OCI-LY3 (cell line): ENCODE data around the gene SLC12A5.
A peak's percentile ranks its signal among the peaks of the same experiment; 100 is the strongest.

Experiments
- H2AFZ ChIP-seq: fragments of 200-600, 300-600 bp; shearing (Covaris generic); 2 replicates; pipeline ENCODE4 v1.6.0; 2014; ENCODE audit warnings: antibody characterized with exemption, low read depth, low read length
- H3K27ac ChIP-seq: fragments of 200-600, 300-600 bp; sonication (generic); 2 replicates; pipeline ENCODE4 v1.5.1; 2014; ENCODE audit warnings: mild to moderate bottlenecking, low read length, moderate library complexity, mixed read lengths
- H3K27me3 ChIP-seq: fragments of 200-600, 300-600 bp; sonication (generic); 2 replicates; pipeline ENCODE4 v1.6.1; 2014; ENCODE audit warnings: low read depth, low read length, mixed read lengths
- H3K36me3 ChIP-seq: fragments of 200-600, 300-600 bp; sonication (generic); replicated peaks from 2 replicates; pipeline ENCODE3; 2014; ENCODE audit warnings: low read depth, low read length, mixed read lengths
- H3K4me1 ChIP-seq: fragments of 300-600, 200-600 bp; sonication (generic); 2 replicates; pipeline ENCODE4 v1.6.1; 2014; ENCODE audit warnings: low read length, mixed read lengths
- H3K4me2 ChIP-seq: fragments of 200-600, 300-600 bp; sonication (generic); 2 replicates; pipeline ENCODE4 v1.6.1; 2014; ENCODE audit warnings: low read length, mixed read lengths
- H3K4me3 ChIP-seq: fragments of 300-600, 200-600 bp; sonication (generic); 2 replicates; pipeline ENCODE4 v1.5.1; 2014; ENCODE audit warnings: antibody characterized with exemption, mild to moderate bottlenecking, low read length, moderate library complexity
- H3K79me2 ChIP-seq: fragments of 300-600, 200-600 bp; shearing (Covaris generic); 2 replicates; pipeline ENCODE4 v1.6.1; 2014; ENCODE audit warnings: mild to moderate bottlenecking, low read length, mixed read lengths
- H3K9ac ChIP-seq: fragments of 300-600, 200-600 bp; shearing (Covaris generic); 2 replicates; pipeline ENCODE4 v1.6.0; 2014; ENCODE audit warnings: mild to moderate bottlenecking, low read length, moderate library complexity
- H3K9me3 ChIP-seq: fragments of 200-600, 300-600 bp; shearing (Covaris generic); 2 replicates; pipeline ENCODE4 v1.6.1; 2014; ENCODE audit warnings: low read length, mixed read lengths; ENCODE audit not compliant: insufficient read depth
- H4K20me1 ChIP-seq: fragments of 200-600, 300-600 bp; sonication (generic); 2 replicates; pipeline ENCODE4 v1.6.1; 2016; ENCODE audit warnings: low read length, mixed read lengths; ENCODE audit not compliant: insufficient read depth
- CTCF ChIP-seq: fragments of 200-600, 300-600 bp; sonication (generic); IDR thresholded peaks from 2 replicates; pipeline ENCODE4 v1.5.1; 2014; ENCODE audit warnings: antibody characterized with exemption, low read length, low read depth
- EZH2phosphoT487 ChIP-seq: fragments of 200-600 bp; shearing (Covaris generic); IDR thresholded peaks from 2 replicates; pipeline ENCODE4 v1.6.1; 2018; ENCODE audit warnings: antibody characterized with exemption, mixed run types, low read depth

The SLC12A5 gene

GRCh38 chr20:46108976-46109375, 80.0 kb downstream of the SLC12A5 start:
- Histone ChIP-seq H2AFZ (no peak overlapping the region), H3K9ac (peak overlapping the region; percentile 79), H3K27ac (peak overlapping the region; percentile 90), H3K4me3 (peak overlapping the region; percentile 70), H3K27me3 (no peaks in the 10 kb centered on the region), H3K4me2 (peak overlapping the region; percentile 87), H3K79me2 (peaks cover 40% of the 10 kb centered on the region), H3K36me3 (no peaks in the 10 kb centered on the region), H3K4me1 (peaks cover 87% of the 10 kb centered on the region), H4K20me1 (no peaks in the 10 kb centered on the region), H3K9me3 (no peaks in the 10 kb centered on the region)
- TF ChIP-seq EZH2phosphoT487 = no peak
- no peak for TF ChIP-seq CTCF
